GM12878 (cell line): Measurements from ENCODE around the gene IMMP2L. TPM values are rescaled to one million over a fixed set of nuclear protein-coding genes. Genes with fewer than 3 reads are reported as not detected.

ENCODE experiments used
- ATAC-seq: fragments of 200-7000 bp; cut with Tn5 transposase; 3 replicates; pipeline ENCODE4 v1.9.1; 2020; ENCODE audit warnings: mild to moderate bottlenecking, moderate library complexity
- BruUV-seq: library from RNA; stranded (reverse); fragments of 400-500 nt; replicated peaks from 2 replicates; lab custom pipeline; 2021; lab: Mats Ljungman, UMichigan
- CTCF ChIA-PET: fragments of 300-600 bp; sonication (Branson Sonifier 250); formaldehyde crosslinking; extraction: SDS; loops from one replicate; lab custom pipeline; 2021; ENCODE audit warnings: inconsistent platforms; lab: Yijun Ruan, JAX
- POLR2A ChIA-PET: fragments of 350-600 bp; formaldehyde crosslinking; extraction: SDS; loops from one replicate; lab custom pipeline; 2021; ENCODE audit warnings: inconsistent platforms; lab: Charles Lee
- RAD21 ChIA-PET: fragments of 300-600 bp; sonication (Branson Sonifier 250); formaldehyde crosslinking; loops from one replicate; lab custom pipeline; 2023; ENCODE audit warnings: antibody characterized with exemption; ENCODE audit not compliant: unreplicated experiment; lab: Charles Lee
- SMC1A ChIA-PET: fragments of 300-600 bp; sonication (Branson Sonifier 250); formaldehyde crosslinking; loops from one replicate; lab custom pipeline; 2023; ENCODE audit not compliant: unreplicated experiment, uncharacterized antibody; lab: Charles Lee
- DNase-seq: peaks from one replicate; pipeline ENCODE4 v3.0.0-alpha.2; 2011; ENCODE audit warnings: low read depth, low spot score
- FAIRE-seq: peaks from 3 replicates; lab custom pipeline; 2011; peaks lifted over from hg19 to GRCh38; lab: Jason Lieb, UNC
- H2AFZ ChIP-seq: 2 replicates; pipeline ENCODE4 v1.6.0; 2011; ENCODE audit warnings: low read depth, low read length, control low read depth; ENCODE audit not compliant: control insufficient read depth
- H3K27ac ChIP-seq: 2 replicates; pipeline ENCODE4 v1.5.1; 2011; ENCODE audit warnings: control low read depth; ENCODE audit not compliant: control insufficient read depth, insufficient read depth
- H3K27me3 ChIP-seq, 2 experiments: replicated peaks in 1 of 2; 2 replicates each; pipeline versions ENCODE4 v1.6.0 to v1.6.1; 2011; ENCODE audit warnings: low read length in 1 of 2; ENCODE audit not compliant: control insufficient read depth in 2 of 2, insufficient read depth in 2 of 2
- H3K36me3 ChIP-seq, 2 experiments: 2 replicates each; pipeline ENCODE4 v1.5.1; 2011; ENCODE audit warnings: low read length in 1 of 2; ENCODE audit not compliant: control insufficient read depth in 2 of 2, insufficient read depth in 2 of 2
- H3K4me1 ChIP-seq: 2 replicates; pipeline ENCODE4 v1.6.1; 2011; ENCODE audit warnings: mild to moderate bottlenecking, low read length, moderate library complexity, mixed read lengths; ENCODE audit not compliant: control insufficient read depth, insufficient read depth
- H3K4me2 ChIP-seq: 2 replicates; pipeline ENCODE4 v1.6.0; 2011; ENCODE audit warnings: control low read depth; ENCODE audit not compliant: control insufficient read depth, insufficient read depth
- H3K4me3 ChIP-seq: fragments of 200-600 bp; sonication (generic); 2 replicates; pipeline ENCODE4 v1.5.1; 2016
- H3K79me2 ChIP-seq: 2 replicates; pipeline ENCODE4 v1.6.0; 2011; ENCODE audit warnings: low read length; ENCODE audit not compliant: control insufficient read depth, insufficient read depth
- H3K9ac ChIP-seq: 2 replicates; pipeline ENCODE4 v1.8.0; 2011; ENCODE audit warnings: low read length, control low read depth, mixed read lengths; ENCODE audit not compliant: control insufficient read depth, insufficient read depth
- H3K9me3 ChIP-seq: replicated peaks from 3 replicates; pipeline ENCODE4 v1.5.1; 2011; ENCODE audit warnings: mild to moderate bottlenecking, low read length; ENCODE audit not compliant: control insufficient read depth, insufficient read depth
- H4K20me1 ChIP-seq: 2 replicates; pipeline ENCODE4 v1.6.0; 2011; ENCODE audit not compliant: control insufficient read depth, insufficient read depth
- BHLHE40 ChIP-seq, 2 experiments: fragments of 450-650 bp in 1 of 2; IDR thresholded peaks; 2 replicates each; pipeline ENCODE4 v1.6.1; 2011 to 2017; ENCODE audit warnings: low read depth in 2 of 2, borderline replicate concordance in 1 of 2, improper control_type of control experiment in 1 of 2, low read length in 1 of 2, mild to moderate bottlenecking in 1 of 2
- BRCA1 ChIP-seq: IDR thresholded peaks from 2 replicates; pipeline ENCODE4 v1.6.1; 2011; ENCODE audit warnings: low read depth, low read length, improper control_type of control experiment
- CHD1 ChIP-seq: IDR thresholded peaks from 2 replicates; pipeline ENCODE4 v1.6.1; 2012; ENCODE audit warnings: low read depth, low read length, improper control_type of control experiment
- CTCF ChIP-seq, 3 experiments: IDR thresholded peaks in 2 of 3; conservative IDR thresholded peaks in 1 of 3; 2 replicates each; pipeline ENCODE4 v1.5.1; 2011; ENCODE audit warnings: low read depth in 3 of 3, low read length in 3 of 3, mild to moderate bottlenecking in 3 of 3, control low read depth in 2 of 3, moderate library complexity in 2 of 3, inconsistent platforms in 1 of 3, mixed read lengths in 1 of 3; ENCODE audit not compliant: control insufficient read depth in 2 of 3, insufficient read depth in 1 of 3; ENCODE audit errors: extremely low read depth in 1 of 3
- EED ChIP-seq: sonication (generic); IDR thresholded peaks from 2 replicates; pipeline ENCODE4 v1.6.1; 2016; ENCODE audit warnings: antibody characterized with exemption, low read depth
- NFIC ChIP-seq: IDR thresholded peaks from 2 replicates; pipeline ENCODE4 v1.6.1; 2012; ENCODE audit warnings: low read depth, mild to moderate bottlenecking, inconsistent platforms, low read length, moderate library complexity
- PAX5 ChIP-seq: IDR thresholded peaks from 2 replicates; pipeline ENCODE4 v1.6.1; 2011; ENCODE audit warnings: low read depth, low read length, borderline replicate concordance
- SP1 ChIP-seq: IDR thresholded peaks from one replicate; pipeline ENCODE4 v1.6.1; 2011; ENCODE audit warnings: low read depth, low read length
- SRF ChIP-seq, 2 experiments: IDR thresholded peaks; 2 replicates each; pipeline ENCODE4 v1.6.1; 2011; ENCODE audit warnings: low read depth in 2 of 2, low read length in 2 of 2, mild to moderate bottlenecking in 1 of 2, moderate library complexity in 1 of 2
- TBL1XR1 ChIP-seq: IDR thresholded peaks from 2 replicates; pipeline ENCODE4 v1.6.1; 2012; ENCODE audit warnings: low read depth, low read length, improper control_type of control experiment
- ZBED1 ChIP-seq: IDR thresholded peaks from 2 replicates; pipeline ENCODE4 v1.6.1; 2016; ENCODE audit warnings: borderline replicate concordance
- ZBTB40 ChIP-seq: fragments of 450-650 bp; IDR thresholded peaks from 2 replicates; pipeline ENCODE4 v1.6.1; 2016; ENCODE audit warnings: mild to moderate bottlenecking, moderate library complexity, borderline replicate concordance
- WGBS: methylation state at CpG from one replicate; pipeline ENCODE4 v1.1.6; 2016; ENCODE audit warnings: low lambda C conversion rate; ENCODE audit not compliant: insufficient replicate concordance, insufficient coverage; ENCODE audit errors: missing lambda C conversion rate; 5-methylcytosine and 5-hydroxymethylcytosine counted together
- in situ Hi-C: fragments of 300-500 bp; cut with MboI; formaldehyde crosslinking; loops from 9 replicates; pipeline ENCODE4 v1.14.3; 2018; ENCODE audit warnings: mixed read lengths
- intact Hi-C: fragments of 100-400 bp; cut with micrococcal nuclease; formaldehyde crosslinking; loops from one replicate; pipeline ENCODE4 v1.14.2; 2022; ENCODE audit not compliant: unreplicated experiment
- polyA plus RNA-seq, 11 experiments: library from polyadenylated mRNA; depleted of rRNA in 4 of 11; unstranded in 6 of 11; stranded (reverse) in 5 of 11; fragments of >200 nt; fragmentation: Nextera tagmentation in 4 of 11; fragmentation: Illumina TruSeq in 1 of 11; extraction: Ambion mirVana in 4 of 11; extraction: Trizol in 1 of 11; gene quantifications; 1 replicate in 1 of 11; 2 replicates in 10 of 11; pipeline versions ENCODE4 v1.2.1 to v1.2.3, GENCODE V29; 2011 to 2016; ENCODE audit warnings: inconsistent platforms in 2 of 11, missing spikeins in 2 of 11, low read depth in 1 of 11
- total RNA-seq, 4 experiments: library from RNA; depleted of rRNA in 3 of 4; stranded (reverse); fragments of >200 nt in 3 of 4; fragmentation: Illumina TruSeq in 1 of 4; extraction: Trizol in 1 of 4; gene quantifications; 2 replicates each; pipeline versions ENCODE4 v1.2.1 to v1.2.3, GENCODE V29; 2013 to 2021
- TF ChIP-seq, protein P1 (sequence below): fragments of 450-650 bp; IDR thresholded peaks from 2 replicates; pipeline ENCODE4 v1.6.1; 2016; ENCODE audit warnings: mild to moderate bottlenecking
- TF ChIP-seq, protein P2 (sequence below): IDR thresholded peaks from 2 replicates; pipeline ENCODE4 v1.6.1; 2011; ENCODE audit warnings: borderline replicate concordance, low read depth, mild to moderate bottlenecking, moderate library complexity, low read length; ENCODE audit not compliant: insufficient read depth, poor library complexity, severe bottlenecking
- TF ChIP-seq, protein P3 (sequence below): IDR thresholded peaks from 2 replicates; pipeline ENCODE4 v1.6.1; 2012; ENCODE audit warnings: low read depth, low read length, improper control_type of control experiment

IMMP2L gene
- total and polyA plus RNA-seq, 10 of the 15 experiments (the other 5 are each of a cell fraction or from before 2014, with no cell fraction given): 12.6 to 46.3 (median 19.6) TPM

GRCh38 chr7:110856704-110857103 lies 705.6 kb downstream of the IMMP2L start:
- no peaks in the 10 kb centered on the region for H3K27me3 ChIP-seq
- no peaks in the 10 kb centered on the region for H3K36me3 ChIP-seq
- in situ Hi-C loops (no loop called here), intact Hi-C loops (no loop called here)
- H3K79me2 ChIP-seq: no peaks in the 10 kb centered on the region
- no peaks in the 10 kb centered on the region for H3K4me1 ChIP-seq
- FAIRE-seq (no peak), DNase-seq (no peak), ATAC-seq (no peak)
- no peak overlapping the region for H3K4me3 ChIP-seq
- ChIA-PET CTCF (interaction anchor here (1.4 to 1.7 kb wide), 2 partner anchors 10 to 64 kb away, joined by 3 to 4 read pairs; no protein-coding TSS in a partner anchor), POLR2A (no interaction called here), SMC1A (interaction anchor here (1.5 kb wide), 1 partner anchor 14 kb away, joined by 3 read pairs; no protein-coding TSS in a partner anchor), RAD21 (no interaction called here)
- H4K20me1 ChIP-seq: no peaks in the 10 kb centered on the region
- no TSS peak for BruUV-seq
- H3K9ac ChIP-seq: no peak overlapping the region
- H3K27ac ChIP-seq: no peak overlapping the region
- H2AFZ ChIP-seq: no peak overlapping the region
- no peak overlapping the region for H3K4me2 ChIP-seq
- 59% methylated on average over 3 of the region's 3 CpGs for WGBS
- no peaks in the 10 kb centered on the region for H3K9me3 ChIP-seq
- no peak for TF ChIP-seq SP1
- no peak for TF ChIP-seq SRF (IDR thresholded peaks at IDR 0.05; ENCODE audit: low read depth in 2 of 2, low read length in 2 of 2)
- TF ChIP-seq, protein P1, sequence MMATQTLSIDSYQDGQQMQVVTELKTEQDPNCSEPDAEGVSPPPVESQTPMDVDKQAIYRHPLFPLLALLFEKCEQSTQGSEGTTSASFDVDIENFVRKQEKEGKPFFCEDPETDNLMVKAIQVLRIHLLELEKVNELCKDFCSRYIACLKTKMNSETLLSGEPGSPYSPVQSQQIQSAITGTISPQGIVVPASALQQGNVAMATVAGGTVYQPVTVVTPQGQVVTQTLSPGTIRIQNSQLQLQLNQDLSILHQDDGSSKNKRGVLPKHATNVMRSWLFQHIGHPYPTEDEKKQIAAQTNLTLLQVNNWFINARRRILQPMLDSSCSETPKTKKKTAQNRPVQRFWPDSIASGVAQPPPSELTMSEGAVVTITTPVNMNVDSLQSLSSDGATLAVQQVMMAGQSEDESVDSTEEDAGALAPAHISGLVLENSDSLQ: no peak
- TF ChIP-seq CHD1: no peak
- no peak for TF ChIP-seq BHLHE40 (IDR thresholded peaks at IDR 0.05; ENCODE audit: borderline replicate concordance in 1 of 2, low read depth in 2 of 2, low read length in 1 of 2)
- TF ChIP-seq, protein P2, sequence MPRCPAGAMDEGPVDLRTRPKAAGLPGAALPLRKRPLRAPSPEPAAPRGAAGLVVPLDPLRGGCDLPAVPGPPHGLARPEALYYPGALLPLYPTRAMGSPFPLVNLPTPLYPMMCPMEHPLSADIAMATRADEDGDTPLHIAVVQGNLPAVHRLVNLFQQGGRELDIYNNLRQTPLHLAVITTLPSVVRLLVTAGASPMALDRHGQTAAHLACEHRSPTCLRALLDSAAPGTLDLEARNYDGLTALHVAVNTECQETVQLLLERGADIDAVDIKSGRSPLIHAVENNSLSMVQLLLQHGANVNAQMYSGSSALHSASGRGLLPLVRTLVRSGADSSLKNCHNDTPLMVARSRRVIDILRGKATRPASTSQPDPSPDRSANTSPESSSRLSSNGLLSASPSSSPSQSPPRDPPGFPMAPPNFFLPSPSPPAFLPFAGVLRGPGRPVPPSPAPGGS: no peak
- TF ChIP-seq TBL1XR1: no peak
- no peak for TF ChIP-seq NFIC
- TF ChIP-seq, protein P3, sequence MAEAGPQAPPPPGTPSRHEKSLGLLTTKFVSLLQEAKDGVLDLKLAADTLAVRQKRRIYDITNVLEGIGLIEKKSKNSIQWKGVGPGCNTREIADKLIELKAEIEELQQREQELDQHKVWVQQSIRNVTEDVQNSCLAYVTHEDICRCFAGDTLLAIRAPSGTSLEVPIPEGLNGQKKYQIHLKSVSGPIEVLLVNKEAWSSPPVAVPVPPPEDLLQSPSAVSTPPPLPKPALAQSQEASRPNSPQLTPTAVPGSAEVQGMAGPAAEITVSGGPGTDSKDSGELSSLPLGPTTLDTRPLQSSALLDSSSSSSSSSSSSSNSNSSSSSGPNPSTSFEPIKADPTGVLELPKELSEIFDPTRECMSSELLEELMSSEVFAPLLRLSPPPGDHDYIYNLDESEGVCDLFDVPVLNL: no peak
- no peak for TF ChIP-seq ZBTB40
- TF ChIP-seq ZBED1: no peak
- TF ChIP-seq BRCA1: no peak
- no peak for TF ChIP-seq EED
- TF ChIP-seq CTCF (IDR thresholded peaks at IDR 0.05 in 2 of 3, conservative IDR thresholded peaks at IDR 0.05 in 1 of 3; ENCODE audit: control insufficient read depth in 2 of 3, extremely low read depth in 1 of 3, insufficient read depth in 1 of 3, low read depth in 3 of 3, low read length in 3 of 3): no peak
- TF ChIP-seq PAX5: no peak
